Measurements from ENCODE around the gene CCL22.

DNA sequence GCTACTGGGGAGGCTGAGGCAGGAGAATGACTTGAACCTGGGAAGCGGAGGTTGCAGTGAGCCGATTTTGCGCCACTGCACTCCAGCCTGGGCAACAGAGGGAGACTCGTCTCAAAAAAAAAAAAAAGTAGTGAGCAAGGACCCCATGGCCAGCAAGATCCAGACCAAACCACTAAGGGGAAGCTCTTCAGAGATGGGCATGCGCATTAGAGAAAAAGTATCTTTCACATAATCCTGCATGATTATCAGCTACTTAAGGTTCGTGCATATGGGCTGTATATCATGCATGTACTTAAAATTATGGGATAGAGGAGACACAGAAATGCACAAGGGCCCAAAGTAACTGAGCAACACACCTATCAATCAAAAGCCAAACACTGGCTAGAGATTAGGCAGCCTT lies 10.7 kb upstream of the CCL22 start:
- TF ChIP-seq, protein P1, sequence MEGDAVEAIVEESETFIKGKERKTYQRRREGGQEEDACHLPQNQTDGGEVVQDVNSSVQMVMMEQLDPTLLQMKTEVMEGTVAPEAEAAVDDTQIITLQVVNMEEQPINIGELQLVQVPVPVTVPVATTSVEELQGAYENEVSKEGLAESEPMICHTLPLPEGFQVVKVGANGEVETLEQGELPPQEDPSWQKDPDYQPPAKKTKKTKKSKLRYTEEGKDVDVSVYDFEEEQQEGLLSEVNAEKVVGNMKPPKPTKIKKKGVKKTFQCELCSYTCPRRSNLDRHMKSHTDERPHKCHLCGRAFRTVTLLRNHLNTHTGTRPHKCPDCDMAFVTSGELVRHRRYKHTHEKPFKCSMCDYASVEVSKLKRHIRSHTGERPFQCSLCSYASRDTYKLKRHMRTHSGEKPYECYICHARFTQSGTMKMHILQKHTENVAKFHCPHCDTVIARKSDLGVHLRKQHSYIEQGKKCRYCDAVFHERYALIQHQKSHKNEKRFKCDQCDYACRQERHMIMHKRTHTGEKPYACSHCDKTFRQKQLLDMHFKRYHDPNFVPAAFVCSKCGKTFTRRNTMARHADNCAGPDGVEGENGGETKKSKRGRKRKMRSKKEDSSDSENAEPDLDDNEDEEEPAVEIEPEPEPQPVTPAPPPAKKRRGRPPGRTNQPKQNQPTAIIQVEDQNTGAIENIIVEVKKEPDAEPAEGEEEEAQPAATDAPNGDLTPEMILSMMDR (IDR thresholded peaks at IDR 0.05): no peak
- TF ChIP-seq POLR2A (IDR thresholded peaks at IDR 0.05): no peak
